AG04449 (cell line): ENCODE data around the gene RAI1.
"Not testable (repeated sequence)": the region's sequence is repeated elsewhere in the genome, so short reads cannot be mapped to it uniquely, and the experiment has no call there.

Experiments used
- CTCF ChIA-PET: fragments of 350-600 bp; formaldehyde crosslinking; extraction: SDS; loops from one replicate; lab custom pipeline; 2021; ENCODE audit warnings: antibody characterized with exemption; lab: Yijun Ruan, JAX
- POLR2A ChIA-PET: fragments of 400-600, 350-600 bp; formaldehyde crosslinking; extraction: SDS; loops from one replicate; lab custom pipeline; 2020; ENCODE audit warnings: antibody characterized with exemption, inconsistent platforms; lab: Yijun Ruan, JAX
- DNase-seq: peaks from one replicate; pipeline ENCODE4 v3.0.0-alpha.2; 2010; ENCODE audit warnings: low read depth, low spot score
- H3K4me3 ChIP-seq: 2 replicates; pipeline ENCODE4 v1.5.1; 2011; ENCODE audit warnings: low read depth, mild to moderate bottlenecking, control low read depth, low read length
- TF ChIP-seq, protein P1 (sequence below): IDR thresholded peaks from one replicate; pipeline ENCODE4 v1.5.1; 2011; ENCODE audit warnings: mild to moderate bottlenecking, moderate library complexity, low read length, control low read depth, inconsistent platforms; ENCODE audit not compliant: insufficient read depth; ENCODE audit errors: missing control alignments

Gene RAI1

DNA sequence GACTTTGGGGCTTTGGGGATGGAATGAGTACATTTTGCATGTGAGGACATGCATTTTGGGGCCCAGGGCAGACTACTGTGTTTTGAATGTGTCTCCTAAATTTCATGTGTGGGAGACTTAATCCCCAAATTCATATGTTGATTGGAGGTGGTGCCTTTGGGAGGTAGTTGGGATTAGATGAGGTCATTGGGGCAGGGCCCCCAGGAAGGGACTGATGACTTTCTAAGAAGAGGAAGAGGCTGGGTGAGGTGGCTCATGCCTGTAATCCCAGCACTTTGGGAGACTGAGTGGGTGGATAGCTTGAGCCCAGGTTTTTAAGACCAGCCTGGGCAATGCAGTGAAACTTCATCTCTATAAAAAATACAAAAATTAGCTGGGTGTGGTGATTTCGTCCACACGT is 42.8 kb upstream of the RAI1 start:
- H3K4me3 ChIP-seq = no peak overlapping the region
- DNase-seq = no peak
- CTCF ChIA-PET = interaction anchor here (1.0 to 16.2 kb wide), 3 partner anchors 141 to 287 kb away, joined by 3 to 365 read pairs (median 13); no protein-coding TSS in a partner anchor
- TF ChIP-seq, protein P1, sequence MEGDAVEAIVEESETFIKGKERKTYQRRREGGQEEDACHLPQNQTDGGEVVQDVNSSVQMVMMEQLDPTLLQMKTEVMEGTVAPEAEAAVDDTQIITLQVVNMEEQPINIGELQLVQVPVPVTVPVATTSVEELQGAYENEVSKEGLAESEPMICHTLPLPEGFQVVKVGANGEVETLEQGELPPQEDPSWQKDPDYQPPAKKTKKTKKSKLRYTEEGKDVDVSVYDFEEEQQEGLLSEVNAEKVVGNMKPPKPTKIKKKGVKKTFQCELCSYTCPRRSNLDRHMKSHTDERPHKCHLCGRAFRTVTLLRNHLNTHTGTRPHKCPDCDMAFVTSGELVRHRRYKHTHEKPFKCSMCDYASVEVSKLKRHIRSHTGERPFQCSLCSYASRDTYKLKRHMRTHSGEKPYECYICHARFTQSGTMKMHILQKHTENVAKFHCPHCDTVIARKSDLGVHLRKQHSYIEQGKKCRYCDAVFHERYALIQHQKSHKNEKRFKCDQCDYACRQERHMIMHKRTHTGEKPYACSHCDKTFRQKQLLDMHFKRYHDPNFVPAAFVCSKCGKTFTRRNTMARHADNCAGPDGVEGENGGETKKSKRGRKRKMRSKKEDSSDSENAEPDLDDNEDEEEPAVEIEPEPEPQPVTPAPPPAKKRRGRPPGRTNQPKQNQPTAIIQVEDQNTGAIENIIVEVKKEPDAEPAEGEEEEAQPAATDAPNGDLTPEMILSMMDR = no peak
- POLR2A ChIA-PET = no interaction called here

DNA sequence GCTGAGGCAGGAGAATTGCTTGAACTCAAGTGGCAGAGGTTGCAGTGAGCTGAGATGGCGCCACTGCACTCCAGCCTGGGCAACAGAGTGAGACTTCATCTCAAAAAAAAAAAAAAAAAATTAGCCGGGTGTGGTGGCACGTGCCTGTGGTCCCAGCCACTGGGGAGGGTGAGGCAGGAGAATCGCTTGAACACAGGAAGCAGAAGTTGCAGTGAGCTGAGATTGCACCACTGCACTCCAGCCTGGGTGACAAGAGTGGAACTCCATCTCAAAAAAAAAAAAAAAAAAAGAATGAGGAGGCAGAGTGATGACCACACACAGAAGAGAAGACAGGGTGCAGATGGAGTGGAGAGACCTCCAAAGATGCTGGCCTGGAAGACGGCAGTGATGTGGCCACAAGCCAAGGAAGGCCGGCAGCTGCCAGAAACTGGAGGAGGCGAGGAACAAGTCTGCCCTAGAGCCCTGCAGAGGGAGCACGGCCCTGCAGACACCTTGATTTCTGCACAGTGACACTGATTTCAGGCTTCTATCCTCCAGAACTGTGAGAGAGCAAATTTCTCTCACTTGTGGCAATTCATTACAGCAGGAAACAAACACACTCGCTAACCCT is 41.5 kb upstream of the RAI1 start:
- POLR2A ChIA-PET, H3K4me3 ChIP-seq, DNase-seq: not testable (repeated sequence)
- CTCF ChIA-PET = interaction anchor here (0.7 to 16.2 kb wide), 3 partner anchors 143 to 398 kb away, joined by 3 to 365 read pairs (median 67); partner anchors contain the start of gene RASD1

DNA sequence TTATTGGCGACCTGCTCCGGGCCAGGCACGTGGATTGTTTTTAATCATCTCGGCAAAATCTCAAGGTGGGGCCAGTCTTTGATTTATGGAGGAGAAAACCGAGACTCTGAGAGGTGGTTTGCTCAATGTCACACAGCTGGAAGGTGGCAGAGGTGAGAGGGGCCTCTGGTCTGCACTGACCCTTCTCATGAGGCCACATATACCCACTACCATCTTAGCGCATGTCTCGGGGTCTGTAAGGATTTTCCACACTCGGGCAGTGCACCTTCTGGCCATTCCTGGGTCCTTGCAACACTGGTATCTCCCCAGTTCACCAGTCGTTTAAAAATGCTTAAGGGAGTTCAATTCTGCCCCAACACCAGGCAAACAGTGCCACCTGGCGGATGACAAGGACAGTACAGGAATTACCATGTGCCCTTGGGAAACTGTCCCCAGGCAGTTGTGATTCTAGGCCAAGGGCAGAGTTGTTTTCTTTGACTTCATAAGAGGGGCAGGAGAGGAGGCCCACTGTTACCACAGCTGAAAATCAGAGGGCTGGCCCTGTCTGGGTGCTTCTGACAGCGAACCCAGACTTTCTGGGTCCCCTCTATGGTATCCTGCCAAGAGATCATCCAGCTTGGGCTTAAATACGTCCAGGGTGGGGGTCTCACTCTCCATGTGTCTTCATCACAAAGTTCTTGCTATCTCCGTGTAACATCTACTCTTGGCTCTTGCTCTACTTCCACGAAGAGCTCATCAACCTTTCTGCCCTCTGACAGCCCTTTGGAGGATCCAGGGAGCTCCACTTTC is 39.4 kb upstream of the RAI1 start:
- DNase-seq = peak; percentile 19
- POLR2A ChIA-PET = interaction anchor here (1.7 kb wide), 1 partner anchor 145 kb away, joined by 12 read pairs; the partner anchor contains the start of gene RASD1
- CTCF ChIA-PET = interaction anchor here (0.6 to 16.2 kb wide), 54 partner anchors 10 to 392 kb away, joined by 3 to 365 read pairs (median 4); partner anchors contain the start of genes PEMT and RASD1
- TF ChIP-seq, protein P1 = peak; percentile 85
- H3K4me3 ChIP-seq = no peak overlapping the region

DNA sequence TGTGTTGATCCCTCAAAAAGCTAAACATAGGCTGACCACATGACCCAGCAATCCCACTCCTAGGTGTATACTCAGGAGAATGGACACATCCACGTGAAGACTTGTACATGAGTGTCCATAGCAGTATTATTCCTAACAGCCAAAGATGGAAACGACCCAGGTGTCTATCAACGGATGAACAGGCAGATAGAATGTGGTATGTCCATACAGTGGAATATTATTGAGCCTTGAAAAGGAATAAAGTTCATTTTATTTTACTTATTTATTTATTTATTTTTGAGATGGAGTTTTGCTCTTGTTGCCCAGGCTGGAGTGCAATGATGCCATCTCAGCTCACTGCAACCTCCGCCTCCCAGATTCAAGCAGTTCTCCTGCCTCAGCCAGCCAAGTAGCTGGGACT is 36.1 kb upstream of the RAI1 start:
- POLR2A ChIA-PET, DNase-seq, H3K4me3 ChIP-seq: not testable (repeated sequence)
- CTCF ChIA-PET = interaction anchor here (0.9 to 5.9 kb wide), 4 partner anchors 13 to 291 kb away, joined by 3 to 48 read pairs (median 3); no protein-coding TSS in a partner anchor

DNA sequence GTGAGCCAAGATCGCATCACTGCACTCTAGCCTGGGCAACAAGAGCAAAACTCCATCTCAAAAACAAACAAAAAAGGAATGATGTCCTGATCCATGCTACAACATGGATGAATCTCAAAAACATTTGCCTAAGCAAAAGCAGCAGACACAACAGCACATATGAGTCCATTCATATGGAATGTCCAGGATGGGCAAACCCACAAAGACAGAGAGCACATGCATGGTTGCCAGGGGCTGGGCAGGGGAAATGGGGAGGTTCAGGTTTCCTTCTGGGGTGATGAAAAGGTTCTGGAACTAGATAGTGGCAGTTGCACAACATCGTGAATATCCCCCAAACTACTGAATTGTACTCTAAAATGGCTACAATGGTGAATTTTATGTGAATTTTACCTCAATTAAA is 35.3 kb upstream of the RAI1 start:
- no peak for DNase-seq
- CTCF ChIA-PET = interaction anchor here (1.1 to 5.9 kb wide), 2 partner anchors 55 to 291 kb away, joined by 3 to 48 read pairs; no protein-coding TSS in a partner anchor
- TF ChIP-seq, protein P1 = no peak
- H3K4me3 ChIP-seq = no peak overlapping the region
- POLR2A ChIA-PET = no interaction called here

DNA sequence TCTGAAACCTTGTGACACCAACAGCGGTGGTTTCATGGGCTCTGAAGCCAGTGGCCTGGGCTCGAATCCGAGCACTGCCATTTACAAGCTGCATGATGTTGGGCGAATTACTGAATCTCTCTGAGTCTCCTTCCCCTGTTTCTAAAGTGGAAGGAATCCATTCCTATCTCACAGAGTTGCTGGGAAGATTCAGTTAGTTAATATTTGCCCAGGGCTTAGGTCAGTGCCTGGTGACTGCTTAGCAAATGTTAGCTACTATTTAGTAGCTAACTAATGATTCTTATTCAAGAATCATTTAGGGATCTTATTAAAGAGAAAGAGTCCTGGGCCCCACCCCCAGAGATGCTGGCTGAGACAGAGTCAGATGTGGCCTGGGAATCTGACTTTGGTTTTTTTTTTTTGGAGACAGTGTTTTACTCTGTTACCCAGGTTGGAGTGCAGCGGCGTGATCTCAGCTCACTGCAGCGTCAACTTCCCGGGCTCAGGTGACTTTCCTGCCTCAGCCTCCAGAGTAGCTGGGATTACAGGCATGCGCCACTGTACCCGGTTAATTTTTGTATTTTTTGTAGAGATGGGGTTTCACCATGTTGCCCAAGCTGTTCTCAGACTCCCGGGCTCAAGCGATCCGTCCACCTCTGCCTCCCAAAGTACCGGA is 33.6 kb upstream of the RAI1 start:
- DNase-seq = no peak
- TF ChIP-seq, protein P1 = no peak
- CTCF ChIA-PET = interaction anchor here (0.7 to 5.9 kb wide), 4 partner anchors 34 to 293 kb away, joined by 3 to 48 read pairs (median 4); no protein-coding TSS in a partner anchor
- POLR2A ChIA-PET = no interaction called here
- H3K4me3 ChIP-seq = no peak overlapping the region

DNA sequence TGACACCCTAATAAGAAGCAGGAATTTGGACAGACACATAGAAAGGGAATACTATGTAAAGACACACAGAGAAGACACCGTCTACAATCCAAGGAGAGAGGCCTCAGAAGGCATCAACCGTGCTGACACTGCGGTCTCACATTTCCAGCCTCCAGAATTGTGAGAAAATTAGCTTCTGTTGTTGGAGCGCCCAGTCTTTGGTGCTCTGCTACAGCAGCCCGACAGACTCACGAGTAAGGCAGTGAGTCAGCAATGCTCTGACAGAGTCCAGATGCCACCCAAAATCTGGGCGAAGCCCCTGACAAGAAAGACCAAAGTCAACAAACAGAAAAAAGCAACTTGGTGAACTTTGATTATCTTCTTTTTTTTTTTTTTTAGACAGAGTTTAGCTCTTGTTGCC is 32.5 kb upstream of the RAI1 start:
- TF ChIP-seq, protein P1 = no peak
- no peak for DNase-seq
- no peak overlapping the region for H3K4me3 ChIP-seq
- ChIA-PET CTCF (interaction anchor here (1.2 to 5.9 kb wide), 5 partner anchors 35 to 300 kb away, joined by 3 to 48 read pairs (median 4); no protein-coding TSS in a partner anchor), POLR2A (no interaction called here)
